Measurements from ENCODE around the gene KRT2.

KRT2 gene

GRCh38 chr12:52613384-52614030, 38.5 kb downstream of the KRT2 start:
- DNase-seq: no peak

GRCh38 chr12:52612431-52613383, 39.3 kb downstream of the KRT2 start:
- DNase-seq: no peak

- DNase-seq: no peak
These were observed 40.9 kb downstream of the KRT2 start for GRCh38 chr12:52611080-52611468.

- DNase-seq: no peak
These were observed 43.0 kb downstream of the KRT2 start for GRCh38 chr12:52608826-52609630.

GRCh38 chr12:52608161-52608560, 43.9 kb downstream of the KRT2 start:
- DNase-seq: no peak

GRCh38 chr12:52607314-52607713, 44.7 kb downstream of the KRT2 start:
- DNase-seq: no peak

GRCh38 chr12:52606581-52607218, 45.3 kb downstream of the KRT2 start:
- DNase-seq: no peak

GRCh38 chr12:52606096-52606495, 45.9 kb downstream of the KRT2 start:
- DNase-seq: no peak

- no peak for DNase-seq
These were observed 46.5 kb downstream of the KRT2 start for GRCh38 chr12:52605542-52605941.

- no peak for DNase-seq
These were observed 47.2 kb downstream of the KRT2 start for GRCh38 chr12:52604859-52605258.

GRCh38 chr12:52603314-52603713, 48.7 kb downstream of the KRT2 start:
- DNase-seq: no peak

GRCh38 chr12:52602552-52602951, 49.5 kb downstream of the KRT2 start:
- DNase-seq: no peak

- no peak for DNase-seq
These were observed 50.3 kb downstream of the KRT2 start for GRCh38 chr12:52601671-52602070.

- no peak for DNase-seq
These were observed 51.0 kb downstream of the KRT2 start, which contains the start of gene KRT72 for GRCh38 chr12:52600941-52601481. Gene KRT72 (minus strand): TSS chr12:52601463. CDS start chr12:52601452, 11 bp downstream.

GRCh38 chr12:52600475-52600874, 51.5 kb downstream of the KRT2 start:
- no peak for DNase-seq

GRCh38 chr12:52600071-52600470, 51.9 kb downstream of the KRT2 start:
- no peak for DNase-seq

GRCh38 chr12:52598966-52599365, 53.0 kb downstream of the KRT2 start:
- DNase-seq: no peak
